ENCODE results near the gene RBBP8NL. TPM values are rescaled to one million over a fixed set of nuclear protein-coding genes. Genes with fewer than 3 reads are reported as not detected.
A peak's percentile ranks its signal among the peaks of the same experiment; 100 is the strongest.

Gene RBBP8NL
- polyA plus RNA-seq, 1 experiment, result not detected

DNA sequence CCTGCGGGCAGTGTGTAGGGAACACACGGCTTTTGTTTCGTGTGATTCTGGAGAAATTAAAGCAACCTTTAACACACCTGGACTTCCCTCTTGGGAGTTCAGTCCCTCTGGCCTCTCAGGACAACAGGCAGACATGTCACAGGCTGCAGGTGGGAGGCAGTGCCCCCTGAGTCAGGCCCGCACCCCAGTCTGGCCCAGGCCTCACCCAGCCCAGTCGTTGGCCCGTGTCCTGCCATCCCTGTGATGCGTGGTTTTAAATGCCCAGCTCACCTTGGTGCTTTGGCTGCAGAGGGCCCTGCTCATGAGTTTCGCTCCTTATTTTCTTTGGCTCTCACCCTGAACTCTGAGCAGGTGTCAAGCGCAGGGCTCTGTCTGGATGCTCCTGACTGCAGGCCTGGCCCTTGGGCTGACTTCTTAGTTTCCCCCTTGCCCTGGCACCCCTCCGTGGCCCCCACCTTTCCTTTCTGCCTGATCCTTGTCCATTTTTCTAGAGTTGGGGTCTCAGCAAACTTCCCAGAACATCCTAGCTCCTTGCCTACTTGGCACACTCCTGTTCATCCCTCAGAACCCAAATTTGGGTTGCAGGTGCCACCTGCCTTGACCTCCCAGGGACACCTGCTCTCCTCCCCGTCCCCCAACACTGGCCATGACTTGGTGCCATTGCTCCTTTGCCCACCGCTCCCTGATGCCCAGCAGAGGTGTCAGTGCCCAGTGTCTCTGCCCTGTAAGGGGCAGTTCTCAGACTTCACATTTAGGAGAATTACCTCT, 18.1 kb downstream of the RBBP8NL start:
- Histone ChIP-seq H3K9me3 (ENCODE audit: control insufficient read depth, insufficient read depth, low read length) (no peaks in the 10 kb centered on the region; the same call in 1 of the 2 replicates), H3K27me3 (ENCODE audit: control insufficient read depth, insufficient read depth, low read length) (peaks cover 12% of the 10 kb centered on the region), H3K4me3 (ENCODE audit: low read depth, low read length) (no peak overlapping the region), H3K27ac (ENCODE audit: low read depth, low read length) (no peak overlapping the region)
- DNase-seq (ENCODE audit: low read depth, low spot score), result no peak
- CTCF ChIA-PET, result interaction anchor here (0.7 to 2.4 kb wide), 4 partner anchors 9 to 382 kb away, joined by 3 to 9 read pairs (median 3); no protein-coding TSS in a partner anchor
- POLR2A ChIA-PET, result no interaction called here
- TF ChIP-seq, protein P1, sequence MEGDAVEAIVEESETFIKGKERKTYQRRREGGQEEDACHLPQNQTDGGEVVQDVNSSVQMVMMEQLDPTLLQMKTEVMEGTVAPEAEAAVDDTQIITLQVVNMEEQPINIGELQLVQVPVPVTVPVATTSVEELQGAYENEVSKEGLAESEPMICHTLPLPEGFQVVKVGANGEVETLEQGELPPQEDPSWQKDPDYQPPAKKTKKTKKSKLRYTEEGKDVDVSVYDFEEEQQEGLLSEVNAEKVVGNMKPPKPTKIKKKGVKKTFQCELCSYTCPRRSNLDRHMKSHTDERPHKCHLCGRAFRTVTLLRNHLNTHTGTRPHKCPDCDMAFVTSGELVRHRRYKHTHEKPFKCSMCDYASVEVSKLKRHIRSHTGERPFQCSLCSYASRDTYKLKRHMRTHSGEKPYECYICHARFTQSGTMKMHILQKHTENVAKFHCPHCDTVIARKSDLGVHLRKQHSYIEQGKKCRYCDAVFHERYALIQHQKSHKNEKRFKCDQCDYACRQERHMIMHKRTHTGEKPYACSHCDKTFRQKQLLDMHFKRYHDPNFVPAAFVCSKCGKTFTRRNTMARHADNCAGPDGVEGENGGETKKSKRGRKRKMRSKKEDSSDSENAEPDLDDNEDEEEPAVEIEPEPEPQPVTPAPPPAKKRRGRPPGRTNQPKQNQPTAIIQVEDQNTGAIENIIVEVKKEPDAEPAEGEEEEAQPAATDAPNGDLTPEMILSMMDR (IDR thresholded peaks at IDR 0.05; ENCODE audit: low read depth, low read length), result no peak

DNA sequence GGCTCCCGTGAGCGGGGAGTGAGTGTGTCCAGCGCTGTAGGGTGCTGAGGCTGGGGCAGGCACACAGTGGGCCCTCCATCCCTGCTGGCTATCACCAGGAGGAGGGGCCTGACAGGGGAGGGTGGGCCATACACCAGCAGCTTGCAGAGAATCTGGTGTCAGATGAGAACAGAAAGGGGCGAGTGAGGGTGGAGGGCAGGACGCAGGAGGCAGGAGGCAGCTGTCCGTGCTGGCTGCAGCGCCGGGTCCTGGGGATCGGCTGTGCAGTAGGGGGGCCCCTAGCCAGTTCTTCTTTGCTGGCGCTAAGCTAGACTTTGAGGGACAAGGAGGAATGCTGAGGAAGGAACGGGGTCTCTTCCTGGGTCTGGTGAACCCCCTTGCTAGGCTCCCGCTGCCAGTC, 18.7 kb downstream of the RBBP8NL start:
- Histone ChIP-seq H3K9me3 (ENCODE audit: control insufficient read depth, insufficient read depth, low read length) (no peaks in the 10 kb centered on the region; the same call in 1 of the 2 replicates), H3K4me3 (ENCODE audit: low read depth, low read length) (no peak overlapping the region), H3K27me3 (ENCODE audit: control insufficient read depth, insufficient read depth, low read length) (peaks cover 12% of the 10 kb centered on the region), H3K27ac (ENCODE audit: low read depth, low read length) (no peak overlapping the region)
- DNase-seq (ENCODE audit: low read depth, low spot score), result no peak
- TF ChIP-seq, protein P1 (IDR thresholded peaks at IDR 0.05; ENCODE audit: low read depth, low read length), result no peak
- ChIA-PET POLR2A (no interaction called here), CTCF (interaction anchor here (1.6 to 2.4 kb wide), 2 partner anchors 13 to 383 kb away, joined by 3 to 9 read pairs; no protein-coding TSS in a partner anchor)

DNA sequence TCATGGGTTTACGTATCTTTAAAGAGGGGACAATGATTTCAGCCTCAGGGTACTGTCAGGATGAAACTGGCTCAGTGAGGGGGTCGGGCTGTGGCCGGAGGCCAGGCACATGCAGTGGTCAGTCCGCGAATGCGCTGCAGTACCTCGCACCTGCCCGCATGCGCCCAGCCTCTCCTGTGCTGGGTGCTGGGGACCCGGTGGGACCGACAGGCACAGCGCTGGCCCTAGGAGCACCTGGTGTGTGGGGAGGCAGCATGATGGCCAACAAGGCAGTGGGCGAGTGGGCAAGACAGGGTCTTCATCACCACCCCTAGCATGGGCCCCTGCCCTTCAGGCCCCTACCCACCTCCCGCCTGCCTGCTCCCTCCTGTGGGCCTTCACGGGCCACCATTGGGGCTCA, 19.3 kb downstream of the RBBP8NL start:
- Histone ChIP-seq H3K4me3 (ENCODE audit: low read depth, low read length) (no peak overlapping the region), H3K9me3 (ENCODE audit: control insufficient read depth, insufficient read depth, low read length) (no peaks in the 10 kb centered on the region; the same call in 1 of the 2 replicates), H3K27me3 (ENCODE audit: control insufficient read depth, insufficient read depth, low read length) (peaks cover 12% of the 10 kb centered on the region), H3K27ac (ENCODE audit: low read depth, low read length) (no peak overlapping the region)
- ChIA-PET CTCF (no interaction called here), POLR2A (no interaction called here)
- TF ChIP-seq, protein P1 (IDR thresholded peaks at IDR 0.05; ENCODE audit: low read depth, low read length), result no peak
- DNase-seq (ENCODE audit: low read depth, low spot score), result no peak

DNA sequence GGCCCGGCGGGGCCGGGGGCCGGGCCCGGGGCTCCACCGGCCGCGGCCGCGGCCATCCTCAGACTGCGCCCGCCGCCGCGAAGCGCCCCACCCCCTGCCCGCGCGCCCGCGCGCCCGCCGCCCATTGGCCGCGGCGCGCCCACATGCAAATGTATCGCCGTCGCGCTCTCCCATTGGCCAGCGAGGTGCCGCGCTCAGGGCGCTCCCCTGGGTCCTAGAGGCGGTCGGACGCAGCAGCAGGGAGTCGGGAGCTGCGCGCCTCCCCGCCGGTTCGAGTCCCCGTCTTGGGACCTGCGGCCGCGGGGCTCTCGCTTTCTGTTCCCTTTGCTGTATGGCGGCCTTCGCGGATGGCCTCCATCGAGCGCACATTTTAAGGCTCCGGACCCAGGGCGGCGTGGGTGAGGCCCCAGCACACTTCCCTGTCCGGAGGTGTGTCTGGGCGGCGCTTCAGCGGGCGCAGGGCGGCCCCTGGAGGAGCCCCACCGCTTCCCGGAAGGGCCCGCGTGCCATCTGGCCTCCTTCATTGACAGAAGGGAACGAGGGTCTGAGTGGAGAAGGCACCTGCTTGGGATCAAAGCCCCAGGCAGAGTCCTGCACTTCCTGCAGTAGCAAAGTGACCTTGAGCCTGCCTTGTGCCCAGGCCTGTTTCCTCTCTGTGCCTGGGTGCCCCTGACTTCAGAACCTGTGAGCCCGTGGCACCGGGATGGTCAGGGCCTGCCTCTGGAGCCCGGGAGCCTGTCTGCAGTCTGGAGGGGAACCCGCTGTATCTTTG, 19.9 kb downstream of the RBBP8NL start, which contains the start of gene CABLES2:
Gene CABLES2 (minus strand): TSS at position 65 of the 772 bp plus-strand sequence. CDS start 9 bp downstream, at position 56.
- Histone ChIP-seq H3K27ac (ENCODE audit: low read depth, low read length) (no peak within 1 kb of the TSS), H3K4me3 (ENCODE audit: low read depth, low read length) (peak within 1 kb of the TSS; percentile 68), H3K9me3 (ENCODE audit: control insufficient read depth, insufficient read depth, low read length) (no peaks in the 10 kb centered on the region; the same call in 1 of the 2 replicates), H3K27me3 (ENCODE audit: control insufficient read depth, insufficient read depth, low read length) (peaks cover 12% of the 10 kb centered on the region)
- DNase-seq (ENCODE audit: low read depth, low spot score), result peak; percentile 66
- CTCF ChIA-PET, result no interaction called here
- POLR2A ChIA-PET, result no interaction called here
- TF ChIP-seq, protein P1 (IDR thresholded peaks at IDR 0.05; ENCODE audit: low read depth, low read length), result no peak

Data from AG04450 (cell line).